Stimulated activated naive CD8-positive, alpha-beta T cell treated with anti-CD3 and anti-CD28 coated beads, Interleukin-15, amount 100 ng/mL, for 72 hours (primary cell): ENCODE measurements around the gene BCAS3.
A peak's percentile ranks its signal among the peaks of the same experiment; 100 is the strongest.

Experiments used
- ATAC-seq: fragments of 150-1000 bp; cut with Tn5 transposase; 2 replicates; pipeline ENCODE4 v1.10.0; 2021; ENCODE audit warnings: mild to moderate bottlenecking, moderate library complexity
- DNase-seq, 2 donors: peaks; one replicate each; pipeline ENCODE4 v3.0.0; 2021 to 2022
- H3K27ac Mint-ChIP-seq, 2 donors: one replicate each; pipeline ENCODE4 v1.8.0; 2022; ENCODE audit warnings: mild to moderate bottlenecking in 2 of 2, mixed read lengths in 2 of 2, moderate library complexity in 2 of 2
- H3K27me3 Mint-ChIP-seq: one replicate; pipeline ENCODE4 v1.8.0; 2022; ENCODE audit warnings: mixed read lengths
- H3K4me1 Mint-ChIP-seq: one replicate; pipeline ENCODE4 v1.8.0; 2022; ENCODE audit warnings: mild to moderate bottlenecking, mixed read lengths
- H3K4me3 Mint-ChIP-seq, 2 donors: one replicate each; pipeline ENCODE4 v1.8.0; 2022; ENCODE audit warnings: mild to moderate bottlenecking in 2 of 2, mixed read lengths in 2 of 2, moderate library complexity in 1 of 2
- H3K9me3 Mint-ChIP-seq, 2 donors: one replicate each; pipeline ENCODE4 v1.8.0; 2022; ENCODE audit warnings: mixed read lengths in 2 of 2

BCAS3 gene

GRCh38 chr17:61410141-61411010 lies 732.7 kb downstream of the BCAS3 start:
- peak overlapping the region; percentile 63 to 73 for H3K4me3 Mint-ChIP-seq
- ATAC-seq: peak; percentile 62
- no peaks in the 10 kb centered on the region for H3K9me3 Mint-ChIP-seq
- no peak overlapping the region for H3K27ac Mint-ChIP-seq
- DNase-seq: peak; percentile 79 to 85
- H3K4me1 Mint-ChIP-seq: peaks cover 34% of the 10 kb centered on the region
- peaks cover 82% of the 10 kb centered on the region for H3K27me3 Mint-ChIP-seq

- Mint-ChIP-seq H3K4me3 (peak overlapping the region; percentile 83 to 86), H3K4me1 (peaks cover 34% of the 10 kb centered on the region), H3K27ac (no peak overlapping the region), H3K27me3 (peaks cover 85% of the 10 kb centered on the region), H3K9me3 (no peaks in the 10 kb centered on the region)
- ATAC-seq (no peak), DNase-seq (no peak)
These were observed 733.3 kb downstream of the BCAS3 start for GRCh38 chr17:61411011-61411260.

GRCh38 chr17:61411261-61412142 lies 733.9 kb downstream of the BCAS3 start:
- H3K27ac Mint-ChIP-seq: peak overlapping the region in 1 of 2 donors; percentile 25
- H3K9me3 Mint-ChIP-seq: no peaks in the 10 kb centered on the region
- H3K27me3 Mint-ChIP-seq: peaks cover 85% of the 10 kb centered on the region
- DNase-seq: peak in 1 of 2 donors; percentile 64
- ATAC-seq: peak; percentile 23
- peak overlapping the region; percentile 83 to 86 for H3K4me3 Mint-ChIP-seq
- H3K4me1 Mint-ChIP-seq: peaks cover 35% of the 10 kb centered on the region

GRCh38 chr17:61412143-61412859 lies 734.6 kb downstream of the BCAS3 start:
- H3K27ac Mint-ChIP-seq: peak overlapping the region in 1 of 2 donors; percentile 7
- H3K4me1 Mint-ChIP-seq: peaks cover 40% of the 10 kb centered on the region
- no peaks in the 10 kb centered on the region for H3K9me3 Mint-ChIP-seq
- H3K4me3 Mint-ChIP-seq: peak overlapping the region; percentile 83 to 86
- H3K27me3 Mint-ChIP-seq: peaks cover 84% of the 10 kb centered on the region
- ATAC-seq: peak; percentile 66
- DNase-seq: peak; percentile 84 to 86

- ATAC-seq (peak; percentile 17), DNase-seq (no peak)
- Mint-ChIP-seq H3K4me1 (peaks cover 34% of the 10 kb centered on the region), H3K4me3 (peak overlapping the region; percentile 80 to 86), H3K27ac (peak overlapping the region; percentile 19 to 76), H3K27me3 (peaks cover 82% of the 10 kb centered on the region), H3K9me3 (no peaks in the 10 kb centered on the region)
These were observed 735.4 kb downstream of the BCAS3 start for GRCh38 chr17:61412860-61413660.

GRCh38 chr17:61413661-61414126 lies 736.0 kb downstream of the BCAS3 start:
- Mint-ChIP-seq H3K27ac (peak overlapping the region in 1 of 2 donors; percentile 76), H3K4me3 (peak overlapping the region; percentile 80 to 86), H3K4me1 (peaks cover 27% of the 10 kb centered on the region), H3K27me3 (peaks cover 78% of the 10 kb centered on the region), H3K9me3 (no peaks in the 10 kb centered on the region)
- ATAC-seq: no peak
- DNase-seq: no peak

GRCh38 chr17:61414141-61414935 lies 736.7 kb downstream of the BCAS3 start:
- peaks cover 25% of the 10 kb centered on the region for H3K4me1 Mint-ChIP-seq
- DNase-seq (no peak), ATAC-seq (no peak)
- no peak overlapping the region for H3K27ac Mint-ChIP-seq
- no peak overlapping the region for H3K4me3 Mint-ChIP-seq
- peaks cover 78% of the 10 kb centered on the region for H3K27me3 Mint-ChIP-seq
- H3K9me3 Mint-ChIP-seq: no peaks in the 10 kb centered on the region

GRCh38 chr17:61414936-61415251 lies 737.2 kb downstream of the BCAS3 start:
- Mint-ChIP-seq H3K27ac (no peak overlapping the region), H3K4me1 (peaks cover 23% of the 10 kb centered on the region), H3K9me3 (no peaks in the 10 kb centered on the region), H3K27me3 (peaks cover 80% of the 10 kb centered on the region), H3K4me3 (no peak overlapping the region)
- DNase-seq (no peak), ATAC-seq (no peak)

- Mint-ChIP-seq H3K27me3 (peaks cover 80% of the 10 kb centered on the region), H3K4me3 (no peak overlapping the region), H3K27ac (no peak overlapping the region), H3K4me1 (peaks cover 16% of the 10 kb centered on the region), H3K9me3 (no peaks in the 10 kb centered on the region)
- DNase-seq (no peak), ATAC-seq (no peak)
These were observed 737.9 kb downstream of the BCAS3 start for GRCh38 chr17:61415374-61416210.

- Mint-ChIP-seq H3K27ac (no peak overlapping the region), H3K4me3 (no peak overlapping the region), H3K27me3 (peaks cover 80% of the 10 kb centered on the region), H3K4me1 (peaks cover 15% of the 10 kb centered on the region), H3K9me3 (no peaks in the 10 kb centered on the region)
- DNase-seq (no peak), ATAC-seq (no peak)
These were observed 738.5 kb downstream of the BCAS3 start for GRCh38 chr17:61416211-61416539.

GRCh38 chr17:61416540-61417363 lies 739.1 kb downstream of the BCAS3 start:
- peaks cover 80% of the 10 kb centered on the region for H3K27me3 Mint-ChIP-seq
- H3K27ac Mint-ChIP-seq: no peak overlapping the region
- ATAC-seq: peak; percentile 53
- no peaks in the 10 kb centered on the region for H3K9me3 Mint-ChIP-seq
- peak; percentile 70 to 71 for DNase-seq
- peaks cover 15% of the 10 kb centered on the region for H3K4me1 Mint-ChIP-seq
- H3K4me3 Mint-ChIP-seq: peak overlapping the region in 1 of 2 donors; percentile 33

- Mint-ChIP-seq H3K4me3 (no peak overlapping the region), H3K4me1 (peaks cover 10% of the 10 kb centered on the region), H3K27ac (no peak overlapping the region), H3K9me3 (no peaks in the 10 kb centered on the region), H3K27me3 (peaks cover 77% of the 10 kb centered on the region)
- no peak for DNase-seq
- no peak for ATAC-seq
These were observed 740.8 kb downstream of the BCAS3 start for GRCh38 chr17:61418449-61418848.

- H3K4me3 Mint-ChIP-seq: no peak overlapping the region
These were observed 741.9 kb downstream of the BCAS3 start for GRCh38 chr17:61419496-61420046.

More at GRCh38 chr17:61419496-61420046, 741.9 kb downstream of the BCAS3 start:
- Mint-ChIP-seq H3K27me3 (peaks cover 66% of the 10 kb centered on the region), H3K27ac (no peak overlapping the region), H3K9me3 (no peaks in the 10 kb centered on the region), H3K4me1 (peaks cover 10% of the 10 kb centered on the region)
- DNase-seq (no peak), ATAC-seq (no peak)
